Gastroesophageal sphincter (tissue), 3 donors: ENCODE data around the gene LIPC.

Experiments used
- CTCF ChIP-seq, 4 experiments: fragments of 200-600 bp in 2 of 4; fragments of 450-650 bp in 2 of 4; sonication (generic) in 1 of 4; IDR thresholded peaks; one replicate each; pipeline ENCODE4 v1.5.1; 2017 to 2019; ENCODE audit warnings: antibody characterized with exemption in 4 of 4, mild to moderate bottlenecking in 2 of 4, moderate library complexity in 2 of 4
- EP300 ChIP-seq: sonication (generic); formaldehyde crosslinking; IDR thresholded peaks from one replicate; pipeline ENCODE4 v1.6.1; 2017; ENCODE audit warnings: antibody characterized with exemption, mild to moderate bottlenecking
- POLR2A ChIP-seq, 2 donors: fragments of 450-650 bp; IDR thresholded peaks; one replicate each; pipeline ENCODE4 v1.6.1; 2017; ENCODE audit warnings: antibody characterized with exemption in 2 of 2, mild to moderate bottlenecking in 2 of 2, moderate library complexity in 1 of 2
- POLR2AphosphoS5 ChIP-seq: sonication (generic); formaldehyde crosslinking; IDR thresholded peaks from one replicate; pipeline ENCODE4 v1.6.1; 2017; ENCODE audit warnings: antibody characterized with exemption

GRCh38 chr15:58388211-58388610 is 43.6 kb upstream of the LIPC start:
- no peak for TF ChIP-seq CTCF (IDR thresholded peaks at IDR 0.05)
- TF ChIP-seq POLR2A (IDR thresholded peaks at IDR 0.05) = no peak
- no peak for TF ChIP-seq POLR2AphosphoS5
- TF ChIP-seq EP300 = no peak
